NCI-H1930 (cell line): ENCODE measurements around the gene VEGFA.

ENCODE experiments used
- DNase-seq, 2 experiments: peaks; one replicate each; lab custom pipeline; 2025; lab: John Stamatoyannopoulos, UW

Gene VEGFA

GRCh38 chr6:43772681-43773049 lies 2.7 kb downstream of the VEGFA start:
- no peak for DNase-seq

GRCh38 chr6:43773050-43773979 lies 3.3 kb downstream of the VEGFA start:
- DNase-seq, result peak; percentile 28 to 45

GRCh38 chr6:43773980-43774775 lies 4.2 kb downstream of the VEGFA start:
- no peak for DNase-seq

- peak in 1 of 2 experiments; percentile 19 for DNase-seq
Observed at GRCh38 chr6:43774776-43775534, 4.9 kb downstream of the VEGFA start.

- no peak for DNase-seq
Observed at GRCh38 chr6:43775535-43775885, 5.5 kb downstream of the VEGFA start.

- no peak for DNase-seq
Observed at GRCh38 chr6:43776115-43776798, 6.2 kb downstream of the VEGFA start.

- no peak for DNase-seq
Observed at GRCh38 chr6:43776799-43777776, 7.1 kb downstream of the VEGFA start.

- no peak for DNase-seq
Observed at GRCh38 chr6:43778131-43778855, 8.3 kb downstream of the VEGFA start.

- no peak for DNase-seq
Observed at GRCh38 chr6:43778976-43779851, 9.2 kb downstream of the VEGFA start.

- no peak for DNase-seq
Observed at GRCh38 chr6:43779852-43780236, 9.8 kb downstream of the VEGFA start.

GRCh38 chr6:43780293-43780692 lies 10.3 kb downstream of the VEGFA start:
- DNase-seq, result no peak

- DNase-seq, result no peak
Observed at GRCh38 chr6:43780941-43781928, 11.2 kb downstream of the VEGFA start.

- DNase-seq, result no peak
Observed at GRCh38 chr6:43781941-43782704, 12.1 kb downstream of the VEGFA start.

- DNase-seq, result no peak
Observed at GRCh38 chr6:43782764-43783513, 12.9 kb downstream of the VEGFA start.

- no peak for DNase-seq
Observed at GRCh38 chr6:43784049-43784855, 14.2 kb downstream of the VEGFA start.
